Caco-2 (cell line): ENCODE measurements around the gene KDM5A. TPM values are rescaled to one million over a fixed set of nuclear protein-coding genes. Genes with fewer than 3 reads are reported as not detected.
"Not testable (repeated sequence)": the region's sequence is repeated elsewhere in the genome, so short reads cannot be mapped to it uniquely, and the experiment has no call there.

Source experiments
- BruUV-seq: library from RNA; stranded (reverse); fragments of 400-500 nt; replicated peaks from 2 replicates; lab custom pipeline; 2021; lab: Mats Ljungman, UMichigan
- CTCF ChIA-PET: fragments of 300-600 bp; sonication (Branson Sonifier 250); formaldehyde crosslinking; loops from one replicate; lab custom pipeline; 2022; ENCODE audit warnings: antibody characterized with exemption; lab: Charles Lee
- POLR2A ChIA-PET: fragments of 300-600 bp; sonication (Branson Sonifier 250); formaldehyde crosslinking; loops from one replicate; lab custom pipeline; 2022; ENCODE audit warnings: antibody characterized with exemption; lab: Charles Lee
- DNase-seq, 2 experiments: peaks; one replicate each; pipeline versions ENCODE4 v3.0.0 to v3.0.0-alpha.2; 2020 to 2022
- H3K27me3 ChIP-seq: replicated peaks from 2 replicates; pipeline ENCODE4 v1.6.0; 2011; ENCODE audit warnings: low read length; ENCODE audit not compliant: control insufficient read depth, insufficient read depth
- H3K36me3 ChIP-seq: 2 replicates; pipeline ENCODE4 v1.5.1; 2011; ENCODE audit warnings: low read length; ENCODE audit not compliant: control insufficient read depth, insufficient read depth
- H3K4me1 ChIP-seq: fragments of 250-450 bp; sonication (Bioruptor Pico); 2 replicates; pipeline ENCODE4 v1.5.1; 2020; ENCODE audit warnings: mild to moderate bottlenecking
- H3K4me3 ChIP-seq: 2 replicates; pipeline ENCODE4 v1.5.1; 2011; ENCODE audit warnings: low read depth, mild to moderate bottlenecking, control low read depth, low read length
- H3K9me3 ChIP-seq: fragments of 250-450 bp; sonication (Bioruptor Pico); 2 replicates; pipeline ENCODE4 v1.5.1; 2020; ENCODE audit warnings: mild to moderate bottlenecking, moderate library complexity
- H3K27ac Mint-ChIP-seq: one replicate; pipeline ENCODE4 v1.8.0; 2022; ENCODE audit warnings: mixed read lengths; ENCODE audit not compliant: unreplicated experiment
- H3K27me3 Mint-ChIP-seq: one replicate; pipeline ENCODE4 v1.8.0; 2022; ENCODE audit warnings: mixed read lengths; ENCODE audit not compliant: insufficient read depth, unreplicated experiment
- H3K36me3 Mint-ChIP-seq: one replicate; pipeline ENCODE4 v1.8.0; 2022; ENCODE audit warnings: mild to moderate bottlenecking, mixed read lengths; ENCODE audit not compliant: insufficient read depth, unreplicated experiment
- H3K4me1 Mint-ChIP-seq: one replicate; pipeline ENCODE4 v1.8.0; 2022; ENCODE audit warnings: low read depth, mixed read lengths; ENCODE audit not compliant: unreplicated experiment
- H3K4me3 Mint-ChIP-seq: one replicate; pipeline ENCODE4 v1.8.0; 2022; ENCODE audit warnings: mild to moderate bottlenecking, moderate library complexity, mixed read lengths; ENCODE audit not compliant: unreplicated experiment
- H3K9me3 Mint-ChIP-seq: one replicate; pipeline ENCODE4 v1.8.0; 2022; ENCODE audit warnings: mixed read lengths; ENCODE audit not compliant: unreplicated experiment
- CTCF ChIP-seq, 2 experiments: fragments of 200-600 bp in 1 of 2; IDR thresholded peaks; 1 replicate in 1 of 2; 2 replicates in 1 of 2; pipeline versions ENCODE4 v1.5.1 to v1.8.0; 2011 to 2022; ENCODE audit warnings: antibody characterized with exemption in 1 of 2, control low read depth in 1 of 2, inconsistent platforms in 1 of 2, low read depth in 1 of 2, low read length in 1 of 2, mild to moderate bottlenecking in 1 of 2, moderate library complexity in 1 of 2; ENCODE audit not compliant: insufficient read depth in 1 of 2, severe bottlenecking in 1 of 2, unreplicated experiment in 1 of 2
- intact Hi-C: fragments of 100-400 bp; cut with micrococcal nuclease; formaldehyde crosslinking; loops from one replicate; pipeline ENCODE4 v1.10.0; 2022; ENCODE audit not compliant: unreplicated experiment
- total RNA-seq: library from RNA; stranded (reverse); gene quantifications from 2 replicates; pipeline ENCODE4 v1.2.3, GENCODE V29; 2022

Gene KDM5A
- total RNA-seq, 1 experiment from 2014 or later: 72.7 TPM

- no peak overlapping the region for H3K4me3 Mint-ChIP-seq
- H3K4me3 ChIP-seq: no peak overlapping the region
- peaks cover 6% of the 10 kb centered on the region; the same call in 1 of the 2 replicates for H3K4me1 ChIP-seq
- no peak for DNase-seq
- no peaks in the 10 kb centered on the region for H3K27me3 ChIP-seq
- H3K27me3 Mint-ChIP-seq: no peaks in the 10 kb centered on the region
- intact Hi-C loops: no loop called here
- peaks cover 3% of the 10 kb centered on the region; the same call in 1 of the 2 replicates for H3K9me3 ChIP-seq
- CTCF ChIA-PET: no interaction called here
- peaks cover 14% of the 10 kb centered on the region for H3K9me3 Mint-ChIP-seq
- no TSS peak for BruUV-seq
- TF ChIP-seq CTCF (IDR thresholded peaks at IDR 0.05; ENCODE audit: insufficient read depth in 1 of 2, low read depth in 1 of 2, low read length in 1 of 2, severe bottlenecking in 1 of 2, unreplicated experiment in 1 of 2): no peak
- peaks cover 7% of the 10 kb centered on the region for H3K4me1 Mint-ChIP-seq
- H3K36me3 Mint-ChIP-seq: peaks cover 81% of the 10 kb centered on the region
- H3K36me3 ChIP-seq: peaks cover 2% of the 10 kb centered on the region
- POLR2A ChIA-PET: no interaction called here
- H3K27ac Mint-ChIP-seq: no peak overlapping the region
These were observed 32.7 kb downstream of the KDM5A start for GRCh38 chr12:356276-356988.

GRCh38 chr12:351197-351596 lies 37.9 kb downstream of the KDM5A start:
- H3K4me1 Mint-ChIP-seq, H3K36me3 ChIP-seq, CTCF ChIA-PET, POLR2A ChIA-PET, H3K27ac Mint-ChIP-seq, H3K27me3 ChIP-seq, H3K9me3 Mint-ChIP-seq, H3K4me3 Mint-ChIP-seq, H3K4me3 ChIP-seq, H3K27me3 Mint-ChIP-seq, H3K4me1 ChIP-seq, BruUV-seq, DNase-seq, intact Hi-C loops, H3K9me3 ChIP-seq: not testable (repeated sequence)
- peaks cover 82% of the 10 kb centered on the region for H3K36me3 Mint-ChIP-seq

- intact Hi-C loops, H3K27me3 ChIP-seq, H3K36me3 ChIP-seq, POLR2A ChIA-PET, BruUV-seq, H3K4me1 ChIP-seq, H3K9me3 ChIP-seq, H3K27me3 Mint-ChIP-seq, H3K9me3 Mint-ChIP-seq, H3K4me3 Mint-ChIP-seq, H3K27ac Mint-ChIP-seq, H3K4me3 ChIP-seq, CTCF ChIA-PET, DNase-seq: not testable (repeated sequence)
- peaks cover 80% of the 10 kb centered on the region for H3K36me3 Mint-ChIP-seq
- H3K4me1 Mint-ChIP-seq: peaks cover 13% of the 10 kb centered on the region
These were observed 39.5 kb downstream of the KDM5A start for GRCh38 chr12:349625-350024.

GRCh38 chr12:343036-343435 lies 46.1 kb downstream of the KDM5A start:
- H3K27me3 Mint-ChIP-seq, POLR2A ChIA-PET, H3K9me3 ChIP-seq, H3K9me3 Mint-ChIP-seq, H3K36me3 ChIP-seq, H3K4me3 ChIP-seq, DNase-seq, H3K4me1 Mint-ChIP-seq, H3K27me3 ChIP-seq, BruUV-seq, H3K4me3 Mint-ChIP-seq, intact Hi-C loops, H3K27ac Mint-ChIP-seq, H3K4me1 ChIP-seq, CTCF ChIA-PET: not testable (repeated sequence)
- peaks cover 72% of the 10 kb centered on the region for H3K36me3 Mint-ChIP-seq
